ENCODE measurements around the gene MRPL19.

GRCh38 chr2:75614162-75614651 lies 32.4 kb upstream of the MRPL19 start:
- no peak for TF ChIP-seq CTCF (IDR thresholded peaks at IDR 0.05; ENCODE audit: low read depth, low read length, poor library complexity, severe bottlenecking)
- no peak for TF ChIP-seq EZH2phosphoT487 (IDR thresholded peaks at IDR 0.05; ENCODE audit: borderline replicate concordance, low read length)

Measured in DOHH2 (cell line).